ENCODE data around the gene DIO3.

DNA sequence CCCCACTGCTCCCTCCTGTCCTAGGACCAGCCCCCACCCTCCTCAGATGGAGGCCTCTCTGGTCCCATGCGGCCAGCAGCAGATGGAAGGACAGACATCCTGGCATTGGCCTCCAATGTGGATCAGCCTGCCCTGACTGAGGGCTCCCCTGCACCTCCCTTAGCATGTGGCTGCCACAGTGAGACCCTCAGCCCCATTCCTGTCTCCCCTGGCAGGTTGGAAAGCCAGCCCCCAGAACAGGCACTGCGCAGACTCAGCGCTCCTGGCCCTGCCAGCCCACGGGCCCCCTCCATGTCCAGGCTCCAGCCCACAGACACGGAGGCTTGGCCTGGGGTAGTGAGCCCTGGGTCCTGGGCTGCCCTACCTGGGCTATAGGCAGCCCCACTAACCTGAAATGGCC, 47.2 kb upstream of the DIO3 start:
- TF ChIP-seq CTCF (conservative IDR thresholded peaks at IDR 0.05; ENCODE audit: low read depth, low read length) = no peak
- TF ChIP-seq EZH2 (IDR thresholded peaks at IDR 0.05; ENCODE audit: borderline replicate concordance, low read depth, low read length, poor library complexity, severe bottlenecking) = no peak
